GM19397 (cell line): ENCODE data around the gene SLC2A5.
"Not testable (repeated sequence)": the region's sequence is repeated elsewhere in the genome, so short reads cannot be mapped to it uniquely, and the experiment has no call there.

Experiments used
- ATAC-seq: cut with Tn5 transposase; IDR thresholded peaks from one replicate; pipeline ENCODE4 v1.9.1; 2021; ENCODE audit warnings: mild to moderate bottlenecking, moderate library complexity; ENCODE audit not compliant: unreplicated experiment

Gene SLC2A5

GRCh38 chr1:9037476-9038337, 31.7 kb downstream of the SLC2A5 start:
- ATAC-seq = no peak

GRCh38 chr1:9035226-9035625, 34.2 kb downstream of the SLC2A5 start:
- no peak for ATAC-seq

GRCh38 chr1:9033363-9033762, 36.1 kb downstream of the SLC2A5 start:
- no peak for ATAC-seq

- no peak for ATAC-seq
Observed at GRCh38 chr1:9031484-9032259, 37.8 kb downstream of the SLC2A5 start.

GRCh38 chr1:9031077-9031476, 38.4 kb downstream of the SLC2A5 start:
- not testable (repeated sequence) for ATAC-seq

- no peak for ATAC-seq
Observed at GRCh38 chr1:9028921-9029705, 40.3 kb downstream of the SLC2A5 start.

GRCh38 chr1:9027307-9027706, 42.1 kb downstream of the SLC2A5 start:
- no peak for ATAC-seq

- no peak for ATAC-seq
Observed at GRCh38 chr1:9025449-9025848, 44.0 kb downstream of the SLC2A5 start.

GRCh38 chr1:9024837-9025236, 44.6 kb downstream of the SLC2A5 start:
- no peak for ATAC-seq

- ATAC-seq = no peak
Observed at GRCh38 chr1:9022773-9023172, 46.7 kb downstream of the SLC2A5 start.

- ATAC-seq = not testable (repeated sequence)
Observed at GRCh38 chr1:9022026-9022738, 47.3 kb downstream of the SLC2A5 start.

GRCh38 chr1:9020305-9020704, 49.1 kb downstream of the SLC2A5 start:
- no peak for ATAC-seq

GRCh38 chr1:9019896-9020295, 49.5 kb downstream of the SLC2A5 start:
- ATAC-seq = no peak

GRCh38 chr1:9018333-9018732, 51.1 kb downstream of the SLC2A5 start:
- ATAC-seq = no peak

GRCh38 chr1:9016455-9016854, 53.0 kb downstream of the SLC2A5 start:
- no peak for ATAC-seq

- ATAC-seq = no peak
Observed at GRCh38 chr1:9014475-9015375, 54.7 kb downstream of the SLC2A5 start.

- no peak for ATAC-seq
Observed at GRCh38 chr1:9013819-9014218, 55.6 kb downstream of the SLC2A5 start.

GRCh38 chr1:9010781-9011323, 58.6 kb downstream of the SLC2A5 start:
- ATAC-seq = no peak
